K562 (cell line): ENCODE data around the gene CHST13. TPM values are rescaled to one million over a fixed set of nuclear protein-coding genes. Genes with fewer than 3 reads are reported as not detected.
A peak's percentile ranks its signal among the peaks of the same experiment; 100 is the strongest.

ENCODE experiments used
- BHLHE40 ChIP-seq: IDR thresholded peaks from 2 replicates; pipeline ENCODE4 v1.6.1; 2011; ENCODE audit warnings: low read length, improper control_type of control experiment
- EGR1 ChIP-seq: fragments of 450-650 bp; conservative IDR thresholded peaks from 2 replicates; pipeline ENCODE4 v1.6.1; 2017; ENCODE audit warnings: mild to moderate bottlenecking
- ELF1 ChIP-seq: fragments of 200-800 bp; sonication (Bioruptor generic); IDR thresholded peaks from 2 replicates; pipeline ENCODE4 v1.6.1; 2016; ENCODE audit warnings: missing genetic modification characterization, missing compliant biosample characterization
- KLF6 ChIP-seq: fragments of 250-450 bp; sonication (Bioruptor Pico); IDR thresholded peaks from 2 replicates; pipeline ENCODE4 v1.4.0; 2020; ENCODE audit warnings: mild to moderate bottlenecking, moderate library complexity, borderline replicate concordance
- L3MBTL2 ChIP-seq: fragments of 450-650 bp; IDR thresholded peaks from 2 replicates; pipeline ENCODE4 v1.6.1; 2016; ENCODE audit warnings: mild to moderate bottlenecking, moderate library complexity
- NR2C2 ChIP-seq, 2 experiments: fragments of 200-800 bp in 1 of 2; sonication (Bioruptor generic) in 1 of 2; sonication (generic) in 1 of 2; formaldehyde crosslinking in 1 of 2; IDR thresholded peaks; 2 replicates each; pipeline versions ENCODE4 v1.6.1 to v1.8.0; 2016 to 2022; ENCODE audit warnings: mild to moderate bottlenecking in 1 of 2, missing compliant biosample characterization in 1 of 2, missing genetic modification characterization in 1 of 2, missing genetic modification reagents in 1 of 2
- SMAD3 ChIP-seq: fragments of 450-650 bp; formaldehyde crosslinking; conservative IDR thresholded peaks from 2 replicates; pipeline ENCODE4 v1.4.0; 2020; ENCODE audit warnings: mild to moderate bottlenecking
- TAF1 ChIP-seq: IDR thresholded peaks from 2 replicates; pipeline ENCODE4 v1.6.1; 2011; ENCODE audit warnings: mild to moderate bottlenecking, low read length, moderate library complexity; ENCODE audit not compliant: insufficient read depth, control insufficient read depth, severe bottlenecking; ENCODE audit errors: extremely low read depth
- ZEB2 ChIP-seq: fragments of 450-650 bp; IDR thresholded peaks from 2 replicates; pipeline ENCODE4 v1.6.1; 2016
- ZFX ChIP-seq: sonication (generic); formaldehyde crosslinking; IDR thresholded peaks from 2 replicates; pipeline ENCODE4 v1.8.0; 2022; ENCODE audit warnings: mild to moderate bottlenecking, missing genetic modification reagents, moderate library complexity
- ZNF121 ChIP-seq: sonication (generic); formaldehyde crosslinking; conservative IDR thresholded peaks from 2 replicates; pipeline ENCODE4 v1.8.0; 2022; ENCODE audit warnings: missing genetic modification reagents
- ZNF785 ChIP-seq: fragments of 250-450 bp; sonication (Bioruptor Pico); IDR thresholded peaks from 2 replicates; pipeline ENCODE4 v1.4.0; 2020; ENCODE audit warnings: mild to moderate bottlenecking
- polyA plus RNA-seq, 8 experiments: library from polyadenylated mRNA; depleted of rRNA in 4 of 8; stranded (reverse) in 5 of 8; unstranded in 3 of 8; fragments of >200 nt; fragmentation: Nextera tagmentation in 2 of 8; fragmentation: Illumina TruSeq in 1 of 8; extraction: Ambion mirVana in 2 of 8; extraction: Trizol in 1 of 8; gene quantifications; 2 replicates each; pipeline versions ENCODE4 v1.2.1 to v1.2.3, GENCODE V29; 2011 to 2014; ENCODE audit warnings: inconsistent platforms in 1 of 8, missing spikeins in 1 of 8
- total RNA-seq, 7 experiments: library from RNA; depleted of rRNA in 6 of 7; stranded (reverse); fragments of >200 nt in 6 of 7; fragmentation: Illumina TruSeq in 2 of 7; extraction: Trizol in 2 of 7; gene quantifications; 2 replicates each; pipeline versions ENCODE4 v1.2.1 to v1.2.3, GENCODE V29; 2011 to 2021; ENCODE audit warnings: low replicate concordance in 1 of 7
- TF ChIP-seq, protein P1 (sequence below): fragments of 200-800 bp; sonication (Bioruptor generic); IDR thresholded peaks from 2 replicates; pipeline ENCODE4 v1.6.1; 2017; ENCODE audit warnings: missing genetic modification characterization, missing compliant biosample characterization
- TF ChIP-seq, protein P2 (sequence below): fragments of 450-650 bp; IDR thresholded peaks from one replicate; pipeline ENCODE4 v1.6.1; 2018; ENCODE audit warnings: mild to moderate bottlenecking, moderate library complexity; ENCODE audit not compliant: partially characterized antibody
- TF ChIP-seq, protein P3 (sequence below): IDR thresholded peaks from 3 replicates; pipeline ENCODE4 v1.6.1; 2011; ENCODE audit warnings: borderline replicate concordance, mild to moderate bottlenecking, moderate library complexity; ENCODE audit not compliant: insufficient read length; ENCODE audit errors: extremely low read depth
- TF ChIP-seq, protein P4 (sequence below): fragments of 450-650 bp; formaldehyde crosslinking; IDR thresholded peaks from 2 replicates; pipeline ENCODE4 v1.4.0; 2020; ENCODE audit warnings: mild to moderate bottlenecking, moderate library complexity
- TF ChIP-seq, protein P5 (sequence below): sonication (generic); formaldehyde crosslinking; IDR thresholded peaks from 2 replicates; pipeline ENCODE4 v1.8.1; 2023; ENCODE audit warnings: mild to moderate bottlenecking, missing genetic modification reagents, moderate library complexity

Gene CHST13
- total and polyA plus RNA-seq, 9 of the 15 experiments (the other 6 are each of a cell fraction or from before 2014, with no cell fraction given), result not detected

DNA sequence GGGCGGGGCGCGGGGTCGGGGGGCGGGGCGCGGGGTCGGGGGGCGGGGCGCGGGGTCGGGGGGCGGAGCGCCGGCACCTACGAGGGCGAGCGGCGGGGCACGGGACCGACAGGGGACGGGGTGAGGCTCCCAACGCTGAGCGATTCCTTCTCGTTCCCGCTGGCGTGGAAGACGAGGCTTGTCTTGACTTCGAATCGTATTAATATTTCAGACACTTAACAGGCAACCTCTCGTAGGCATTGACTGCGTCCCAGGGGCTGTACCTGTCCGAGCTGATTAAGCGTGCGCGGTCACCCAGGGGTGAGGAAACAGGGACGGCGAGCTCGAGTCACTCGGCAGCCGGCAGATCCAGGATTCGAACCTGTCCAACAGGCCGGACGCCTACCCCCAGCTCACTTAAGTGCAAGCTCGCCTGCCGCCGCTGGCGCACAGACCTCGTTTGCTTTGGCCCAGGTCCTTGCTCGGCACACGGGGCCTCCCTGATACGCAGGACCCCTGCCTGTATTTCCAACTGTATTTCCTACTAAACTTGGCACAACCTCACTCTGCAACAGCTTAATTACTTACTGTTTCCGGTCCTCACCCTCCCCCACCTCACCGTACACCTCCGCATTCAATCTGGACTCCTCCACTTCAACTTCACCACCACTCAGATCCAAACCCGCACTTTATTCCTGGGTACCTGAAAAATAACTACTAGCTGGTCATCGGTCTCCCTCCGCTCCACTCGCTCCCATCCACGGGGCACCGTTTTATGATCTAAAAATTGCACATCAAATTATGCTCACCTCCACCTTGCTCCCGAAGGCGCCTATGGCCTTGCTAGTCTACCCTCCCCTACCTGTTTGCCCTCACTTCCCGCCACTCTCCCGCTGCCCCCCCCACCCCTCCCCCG lies 47.5 kb upstream of the CHST13 start (continued):
- TF ChIP-seq, protein P1, sequence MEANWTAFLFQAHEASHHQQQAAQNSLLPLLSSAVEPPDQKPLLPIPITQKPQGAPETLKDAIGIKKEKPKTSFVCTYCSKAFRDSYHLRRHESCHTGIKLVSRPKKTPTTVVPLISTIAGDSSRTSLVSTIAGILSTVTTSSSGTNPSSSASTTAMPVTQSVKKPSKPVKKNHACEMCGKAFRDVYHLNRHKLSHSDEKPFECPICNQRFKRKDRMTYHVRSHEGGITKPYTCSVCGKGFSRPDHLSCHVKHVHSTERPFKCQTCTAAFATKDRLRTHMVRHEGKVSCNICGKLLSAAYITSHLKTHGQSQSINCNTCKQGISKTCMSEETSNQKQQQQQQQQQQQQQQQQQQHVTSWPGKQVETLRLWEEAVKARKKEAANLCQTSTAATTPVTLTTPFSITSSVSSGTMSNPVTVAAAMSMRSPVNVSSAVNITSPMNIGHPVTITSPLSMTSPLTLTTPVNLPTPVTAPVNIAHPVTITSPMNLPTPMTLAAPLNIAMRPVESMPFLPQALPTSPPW (CRISPR knock-in tag), result peak; percentile 35; the same call in 1 of the 2 replicates
- TF ChIP-seq, protein P2, sequence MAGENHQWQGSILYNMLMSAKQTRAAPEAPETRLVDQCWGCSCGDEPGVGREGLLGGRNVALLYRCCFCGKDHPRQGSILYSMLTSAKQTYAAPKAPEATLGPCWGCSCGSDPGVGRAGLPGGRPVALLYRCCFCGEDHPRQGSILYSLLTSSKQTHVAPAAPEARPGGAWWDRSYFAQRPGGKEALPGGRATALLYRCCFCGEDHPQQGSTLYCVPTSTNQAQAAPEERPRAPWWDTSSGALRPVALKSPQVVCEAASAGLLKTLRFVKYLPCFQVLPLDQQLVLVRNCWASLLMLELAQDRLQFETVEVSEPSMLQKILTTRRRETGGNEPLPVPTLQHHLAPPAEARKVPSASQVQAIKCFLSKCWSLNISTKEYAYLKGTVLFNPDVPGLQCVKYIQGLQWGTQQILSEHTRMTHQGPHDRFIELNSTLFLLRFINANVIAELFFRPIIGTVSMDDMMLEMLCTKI, result no peak
- peak; percentile 13 for TF ChIP-seq TAF1
- TF ChIP-seq, protein P3, sequence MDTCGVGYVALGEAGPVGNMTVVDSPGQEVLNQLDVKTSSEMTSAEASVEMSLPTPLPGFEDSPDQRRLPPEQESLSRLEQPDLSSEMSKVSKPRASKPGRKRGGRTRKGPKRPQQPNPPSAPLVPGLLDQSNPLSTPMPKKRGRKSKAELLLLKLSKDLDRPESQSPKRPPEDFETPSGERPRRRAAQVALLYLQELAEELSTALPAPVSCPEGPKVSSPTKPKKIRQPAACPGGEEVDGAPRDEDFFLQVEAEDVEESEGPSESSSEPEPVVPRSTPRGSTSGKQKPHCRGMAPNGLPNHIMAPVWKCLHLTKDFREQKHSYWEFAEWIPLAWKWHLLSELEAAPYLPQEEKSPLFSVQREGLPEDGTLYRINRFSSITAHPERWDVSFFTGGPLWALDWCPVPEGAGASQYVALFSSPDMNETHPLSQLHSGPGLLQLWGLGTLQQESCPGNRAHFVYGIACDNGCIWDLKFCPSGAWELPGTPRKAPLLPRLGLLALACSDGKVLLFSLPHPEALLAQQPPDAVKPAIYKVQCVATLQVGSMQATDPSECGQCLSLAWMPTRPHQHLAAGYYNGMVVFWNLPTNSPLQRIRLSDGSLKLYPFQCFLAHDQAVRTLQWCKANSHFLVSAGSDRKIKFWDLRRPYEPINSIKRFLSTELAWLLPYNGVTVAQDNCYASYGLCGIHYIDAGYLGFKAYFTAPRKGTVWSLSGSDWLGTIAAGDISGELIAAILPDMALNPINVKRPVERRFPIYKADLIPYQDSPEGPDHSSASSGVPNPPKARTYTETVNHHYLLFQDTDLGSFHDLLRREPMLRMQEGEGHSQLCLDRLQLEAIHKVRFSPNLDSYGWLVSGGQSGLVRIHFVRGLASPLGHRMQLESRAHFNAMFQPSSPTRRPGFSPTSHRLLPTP, result peak; percentile 46
- TF ChIP-seq ZFX (CRISPR knock-in tag), result peak; percentile 63; the same call in 1 of the 2 replicates
- TF ChIP-seq, protein P4, sequence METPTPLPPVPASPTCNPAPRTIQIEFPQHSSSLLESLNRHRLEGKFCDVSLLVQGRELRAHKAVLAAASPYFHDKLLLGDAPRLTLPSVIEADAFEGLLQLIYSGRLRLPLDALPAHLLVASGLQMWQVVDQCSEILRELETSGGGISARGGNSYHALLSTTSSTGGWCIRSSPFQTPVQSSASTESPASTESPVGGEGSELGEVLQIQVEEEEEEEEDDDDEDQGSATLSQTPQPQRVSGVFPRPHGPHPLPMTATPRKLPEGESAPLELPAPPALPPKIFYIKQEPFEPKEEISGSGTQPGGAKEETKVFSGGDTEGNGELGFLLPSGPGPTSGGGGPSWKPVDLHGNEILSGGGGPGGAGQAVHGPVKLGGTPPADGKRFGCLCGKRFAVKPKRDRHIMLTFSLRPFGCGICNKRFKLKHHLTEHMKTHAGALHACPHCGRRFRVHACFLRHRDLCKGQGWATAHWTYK (CRISPR knock-in tag), result no peak
- TF ChIP-seq KLF6, result no peak
- no peak for TF ChIP-seq NR2C2 (CRISPR knock-in tag; IDR thresholded peaks at IDR 0.05)
- TF ChIP-seq NR2C2 (tag; IDR thresholded peaks at IDR 0.05), result peak; percentile 92
- peak; percentile 80 for TF ChIP-seq BHLHE40
- no peak for TF ChIP-seq ELF1
- TF ChIP-seq ZNF121 (CRISPR knock-in tag), result no peak
- no peak for TF ChIP-seq ZNF785 (CRISPR knock-in tag)
- 0 out of 2 replicates have a peak, but pooled peaks have one; percentile 21 for TF ChIP-seq ZEB2
- 0 out of 2 replicates have a peak, but pooled peaks have one; percentile 17 for TF ChIP-seq EGR1
- TF ChIP-seq, protein P5, sequence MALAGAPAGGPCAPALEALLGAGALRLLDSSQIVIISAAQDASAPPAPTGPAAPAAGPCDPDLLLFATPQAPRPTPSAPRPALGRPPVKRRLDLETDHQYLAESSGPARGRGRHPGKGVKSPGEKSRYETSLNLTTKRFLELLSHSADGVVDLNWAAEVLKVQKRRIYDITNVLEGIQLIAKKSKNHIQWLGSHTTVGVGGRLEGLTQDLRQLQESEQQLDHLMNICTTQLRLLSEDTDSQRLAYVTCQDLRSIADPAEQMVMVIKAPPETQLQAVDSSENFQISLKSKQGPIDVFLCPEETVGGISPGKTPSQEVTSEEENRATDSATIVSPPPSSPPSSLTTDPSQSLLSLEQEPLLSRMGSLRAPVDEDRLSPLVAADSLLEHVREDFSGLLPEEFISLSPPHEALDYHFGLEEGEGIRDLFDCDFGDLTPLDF, result no peak
- no peak for TF ChIP-seq SMAD3 (CRISPR knock-in tag)
- peak; percentile 48; the same call in 1 of the 2 replicates for TF ChIP-seq L3MBTL2
